Thymus (tissue), 11 donors: Measurements from ENCODE around the gene SMAD5. TPM values are rescaled to one million over a fixed set of nuclear protein-coding genes. Genes with fewer than 3 reads are reported as not detected.

ENCODE experiments used
- DNase-seq, 9 donors: peaks; one replicate each; pipeline ENCODE4 v3.0.0-alpha.2; 2013; ENCODE audit warnings: low spot score in 9 of 9, low read depth in 6 of 9, missing footprints in 1 of 9
- H3K27ac ChIP-seq, 2 donors: one replicate each; pipeline ENCODE4 v1.5.1; 2013; ENCODE audit warnings: control low read depth in 1 of 2, low read depth in 1 of 2, low read length in 1 of 2, mild to moderate bottlenecking in 1 of 2, moderate library complexity in 1 of 2
- H3K27me3 ChIP-seq, 2 donors: one replicate each; pipeline ENCODE4 v1.5.1; 2013; ENCODE audit warnings: low read length in 1 of 2; ENCODE audit not compliant: control insufficient read depth in 2 of 2, insufficient read depth in 1 of 2
- H3K36me3 ChIP-seq, 2 donors: one replicate each; pipeline ENCODE4 v1.5.1; 2013; ENCODE audit warnings: low read length in 1 of 2, mild to moderate bottlenecking in 1 of 2, moderate library complexity in 1 of 2; ENCODE audit not compliant: control insufficient read depth in 2 of 2, insufficient read depth in 2 of 2
- H3K4me1 ChIP-seq, 2 donors: one replicate each; pipeline ENCODE4 v1.5.1; 2013; ENCODE audit warnings: low read length in 2 of 2; ENCODE audit not compliant: control insufficient read depth in 2 of 2, insufficient read depth in 2 of 2
- H3K4me3 ChIP-seq, 2 donors: one replicate each; pipeline ENCODE4 v1.5.1; 2013; ENCODE audit warnings: low read length in 2 of 2, control low read depth in 1 of 2, mild to moderate bottlenecking in 1 of 2
- H3K9me3 ChIP-seq, 2 donors: one replicate each; pipeline ENCODE4 v1.5.1; 2013; ENCODE audit warnings: low read length in 1 of 2, mild to moderate bottlenecking in 1 of 2; ENCODE audit not compliant: control insufficient read depth in 2 of 2, insufficient read depth in 1 of 2
- WGBS: extraction: QIAGEN DNeasy Blood & Tissue Kit; methylation state at CpG from one replicate; pipeline ENCODE4 v1.1.7; 2013; 5-methylcytosine and 5-hydroxymethylcytosine counted together
- polyA plus RNA-seq: library from polyadenylated mRNA; stranded (reverse); fragments of 200-250 nt; gene quantifications from one replicate; pipeline ENCODE4 v1.2.3, GENCODE V29; 2013
- total RNA-seq: library from RNA; stranded (reverse); fragments of 120-200 nt; gene quantifications from one replicate; pipeline ENCODE4 v1.2.4, GENCODE V29; 2013
- donor health status: healthy.

SMAD5 gene
- total and polyA plus RNA-seq, 2 donors, result 12.2 to 20.1 TPM

GRCh38 chr5:136188859-136189258 is 56.2 kb downstream of the SMAD5 start:
- Histone ChIP-seq H3K27me3 (peaks cover 34 to 44% of the 10 kb centered on the region in 2 donors), H3K4me3 (no peak overlapping the region), H3K9me3 (no peaks in the 10 kb centered on the region), H3K27ac (no peak overlapping the region), H3K4me1 (no peaks in the 10 kb centered on the region), H3K36me3 (no peaks in the 10 kb centered on the region)
- 96% methylated on average over 7 of the region's 7 CpGs for WGBS
- DNase-seq, result no peak

DNA sequence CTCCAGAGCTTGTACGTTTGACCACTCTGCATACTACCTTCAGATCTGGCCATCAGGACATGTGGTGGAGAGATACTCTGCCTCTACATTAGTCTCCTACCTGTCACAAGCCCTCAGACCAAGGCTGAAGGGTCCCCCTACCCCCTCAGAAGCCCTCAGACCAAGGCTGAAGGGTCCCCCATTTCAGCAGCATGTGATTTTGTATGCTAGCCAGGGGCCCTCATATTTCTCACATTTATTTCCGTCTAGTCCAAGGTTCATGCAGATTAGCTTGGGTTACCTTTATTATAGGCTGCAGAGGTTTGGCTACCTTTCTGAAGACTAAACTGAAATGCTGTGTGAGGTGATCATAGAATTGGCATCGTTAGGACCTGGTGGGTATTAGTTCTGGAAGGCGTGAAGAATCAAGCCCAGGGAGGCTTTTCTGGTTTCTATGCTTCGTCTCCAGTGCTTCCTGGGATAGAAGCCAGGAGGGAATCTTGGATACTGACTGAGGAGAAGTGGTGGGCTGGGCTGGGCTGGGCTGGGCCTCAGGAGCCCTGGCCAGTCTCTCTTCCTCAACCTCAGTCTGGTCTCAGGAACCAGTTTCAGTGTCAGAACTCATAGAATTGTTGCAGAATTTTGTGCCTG is 57.6 kb downstream of the SMAD5 start:
- Histone ChIP-seq H3K27me3 (peaks cover 36 to 57% of the 10 kb centered on the region in 2 donors), H3K4me3 (no peak overlapping the region)

DNA sequence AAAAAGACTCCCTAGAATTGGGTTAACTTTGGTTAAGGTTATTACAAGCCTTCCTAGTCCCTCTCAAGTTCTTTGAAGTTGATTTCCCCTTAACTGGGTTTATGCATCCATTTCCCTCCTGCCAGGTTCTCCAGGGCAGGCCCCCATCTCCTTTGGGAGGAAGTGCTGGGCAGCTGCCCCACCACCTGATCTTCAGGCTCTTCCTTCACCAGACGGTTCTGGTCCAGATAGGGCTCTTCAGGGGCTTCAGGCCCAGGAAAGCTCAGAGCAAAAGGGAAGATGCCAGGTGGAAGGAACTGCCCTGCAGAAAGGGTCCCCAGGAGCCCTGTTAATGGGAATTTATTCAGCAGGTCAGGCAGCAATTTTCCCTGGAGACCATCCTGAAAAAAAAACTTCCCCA is 58.3 kb downstream of the SMAD5 start:
- Histone ChIP-seq H3K4me1 (no peaks in the 10 kb centered on the region), H3K4me3 (no peak overlapping the region), H3K27ac (no peak overlapping the region), H3K9me3 (no peaks in the 10 kb centered on the region), H3K36me3 (no peaks in the 10 kb centered on the region), H3K27me3 (peaks cover 36 to 63% of the 10 kb centered on the region in 2 donors)
- 27% methylated on average over 1 of the region's 1 CpG for WGBS
- DNase-seq, result no peak

More for the DNA sequence above, 57.6 kb downstream of the SMAD5 start:
- H3K9me3 ChIP-seq, result no peaks in the 10 kb centered on the region
- no peaks in the 10 kb centered on the region for H3K4me1 ChIP-seq
- no peak for DNase-seq
- H3K36me3 ChIP-seq, result no peaks in the 10 kb centered on the region
- 86% methylated on average over 5 of the region's 5 CpGs for WGBS
- H3K27ac ChIP-seq, result no peak overlapping the region

DNA sequence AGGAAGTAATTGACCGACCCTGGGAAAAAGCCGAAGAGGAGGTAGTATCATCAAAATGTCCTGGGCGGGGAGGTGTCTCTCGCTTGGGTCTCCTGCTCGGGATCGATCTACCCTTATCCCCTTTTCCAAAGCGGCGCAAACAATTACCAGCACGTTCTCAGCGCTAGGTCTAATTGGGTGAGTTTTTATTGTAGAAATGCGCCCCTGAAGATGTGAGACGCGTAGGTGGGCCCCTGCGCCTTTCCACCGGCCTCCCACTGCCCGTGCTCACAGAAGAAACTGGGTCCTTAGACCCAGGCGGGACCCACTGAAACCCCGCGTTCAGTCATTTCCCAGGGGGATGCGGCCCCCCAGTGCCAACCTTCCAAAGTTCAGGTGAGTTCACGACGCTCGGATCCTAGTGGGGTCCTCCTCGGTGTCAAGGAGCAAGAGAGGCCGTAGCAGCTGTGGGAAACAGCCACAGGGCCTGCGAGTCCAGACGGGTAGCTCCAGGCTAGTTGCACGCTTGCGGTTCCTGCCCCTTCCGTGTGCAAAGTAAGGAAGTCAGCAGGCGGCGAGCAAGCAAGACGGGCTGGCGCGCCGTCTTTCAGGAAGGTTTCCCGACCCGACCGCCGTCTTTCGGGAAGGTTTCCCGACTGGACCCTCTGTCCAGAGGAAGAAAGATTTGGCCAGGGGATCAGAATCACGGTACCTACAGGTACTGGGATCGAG is 58.8 kb downstream of the SMAD5 start:
- WGBS, result 25% methylated on average over 44 of the region's 44 CpGs
- DNase-seq, result no peak
- H3K36me3 ChIP-seq, result no peaks in the 10 kb centered on the region
- no peaks in the 10 kb centered on the region for H3K9me3 ChIP-seq
- H3K4me1 ChIP-seq, result no peaks in the 10 kb centered on the region
- peaks cover 36 to 67% of the 10 kb centered on the region in 2 donors for H3K27me3 ChIP-seq
- no peak overlapping the region for H3K27ac ChIP-seq
- H3K4me3 ChIP-seq, result no peak overlapping the region

DNA sequence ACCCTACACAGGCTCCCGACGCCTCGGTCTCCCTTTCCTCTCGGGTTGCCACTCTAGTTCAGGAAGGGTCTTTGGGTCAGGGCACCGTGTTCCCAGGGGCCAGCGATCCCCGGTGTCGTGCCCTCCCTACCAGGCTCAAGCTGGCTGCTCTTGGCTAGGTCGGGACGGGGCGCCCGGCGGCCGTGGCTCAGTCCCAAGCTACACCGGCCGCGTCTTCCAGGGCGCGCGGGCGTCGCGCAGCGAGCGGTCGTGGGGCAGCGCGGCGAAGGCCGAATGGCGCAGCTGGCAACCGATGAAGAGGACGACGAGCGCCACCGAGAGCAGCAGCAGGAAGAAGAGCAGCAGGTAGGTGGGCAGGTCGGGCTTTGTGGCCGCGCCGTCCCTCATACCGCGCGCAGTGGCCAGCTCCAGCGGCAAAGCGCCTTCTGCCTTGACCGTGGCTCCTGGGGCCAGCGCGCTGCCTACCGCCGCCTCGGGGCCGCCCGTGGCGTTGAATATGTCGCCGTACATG is 59.4 kb downstream of the SMAD5 start:
- H3K27ac ChIP-seq, result no peak overlapping the region
- H3K4me1 ChIP-seq, result no peaks in the 10 kb centered on the region
- DNase-seq, result no peak
- H3K4me3 ChIP-seq, result no peak overlapping the region
- WGBS, result 4% methylated on average over 56 of the region's 56 CpGs
- no peaks in the 10 kb centered on the region for H3K36me3 ChIP-seq
- no peaks in the 10 kb centered on the region for H3K9me3 ChIP-seq
- peaks cover 36 to 67% of the 10 kb centered on the region in 2 donors for H3K27me3 ChIP-seq

GRCh38 chr5:136192526-136193321 is 60.1 kb downstream of the SMAD5 start, which contains the start of gene SMIM32:
Gene SMIM32 (minus strand): TSS chr5:136193162. CDS start chr5:136192524, 638 bp downstream.
- 1% methylated on average over 81 of the region's 81 CpGs for WGBS
- H3K9me3 ChIP-seq, result peaks cover 0 to 1% of the 10 kb centered on the region in 2 donors
- peaks cover 36 to 67% of the 10 kb centered on the region in 2 donors for H3K27me3 ChIP-seq
- H3K4me3 ChIP-seq, result peak within 1 kb of the TSS in 1 of 2 donors; percentile 5
- H3K4me1 ChIP-seq, result no peaks in the 10 kb centered on the region
- H3K36me3 ChIP-seq, result no peaks in the 10 kb centered on the region
- H3K27ac ChIP-seq, result peak within 1 kb of the TSS in 1 of 2 donors; percentile 2
- no peak for DNase-seq

DNA sequence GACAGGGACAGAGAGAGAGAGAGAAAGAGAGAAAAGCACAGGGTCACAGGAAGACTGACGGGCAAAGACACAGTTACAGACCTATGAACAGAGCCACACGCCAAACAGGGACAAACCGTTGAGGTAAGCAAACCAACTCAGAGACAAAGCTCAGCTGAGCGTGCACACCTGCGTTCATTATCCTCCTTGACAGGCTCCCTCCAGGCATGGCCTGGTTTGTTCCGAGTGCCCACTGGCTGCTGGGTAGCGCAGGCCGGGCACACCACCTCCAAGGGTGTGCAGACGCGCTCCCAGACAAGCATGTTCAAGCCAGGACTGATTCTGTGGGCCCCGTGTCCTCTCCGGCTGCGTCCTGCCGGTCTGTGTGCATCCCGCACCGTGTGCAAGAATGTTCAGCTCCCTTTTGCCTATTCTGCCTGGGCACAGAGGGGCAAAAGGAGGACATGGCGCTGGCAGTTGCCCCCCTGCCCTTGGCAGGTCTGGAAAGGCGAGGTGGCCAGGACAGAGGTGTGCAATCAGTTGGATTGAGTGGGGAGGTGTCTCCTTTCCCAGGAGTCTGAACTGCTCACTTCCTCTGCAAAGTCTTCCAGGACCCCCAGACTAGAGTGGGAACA is 60.8 kb downstream of the SMAD5 start:
- Histone ChIP-seq H3K9me3 (peaks cover 0 to 1% of the 10 kb centered on the region in 2 donors), H3K4me3 (peak overlapping the region in 1 of 2 donors; percentile 4), H3K36me3 (no peaks in the 10 kb centered on the region), H3K4me1 (no peaks in the 10 kb centered on the region), H3K27me3 (peaks cover 36 to 68% of the 10 kb centered on the region in 2 donors), H3K27ac (peak overlapping the region in 1 of 2 donors; percentile 2)
- no peak for DNase-seq
- 62% methylated on average over 18 of the region's 18 CpGs for WGBS

DNA sequence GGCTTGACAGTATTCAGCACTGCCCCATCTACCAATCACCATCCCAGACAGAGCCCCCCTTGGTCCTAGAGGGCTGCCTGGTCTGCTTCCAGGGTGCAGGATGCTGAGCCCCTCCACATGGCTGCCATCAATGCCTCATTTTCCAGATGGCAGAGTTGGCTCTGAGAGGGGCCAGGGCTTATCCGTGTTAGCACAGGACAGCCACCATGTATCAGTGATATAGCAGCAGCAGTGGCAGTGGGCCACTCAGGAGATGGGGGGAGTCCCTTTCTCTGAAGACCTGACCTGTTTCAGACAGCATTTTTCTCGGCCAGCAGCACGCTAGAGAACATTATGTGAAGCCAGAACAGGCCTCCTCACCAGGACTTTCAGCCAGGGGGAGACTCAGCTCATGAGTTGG is 61.9 kb downstream of the SMAD5 start:
- Histone ChIP-seq H3K27ac (no peak overlapping the region), H3K27me3 (peaks cover 36 to 73% of the 10 kb centered on the region in 2 donors), H3K4me1 (no peaks in the 10 kb centered on the region), H3K36me3 (no peaks in the 10 kb centered on the region), H3K4me3 (no peak overlapping the region), H3K9me3 (peaks cover 0 to 1% of the 10 kb centered on the region in 2 donors)
- DNase-seq, result no peak
- WGBS, result 92% methylated on average over 3 of the region's 3 CpGs
